Activated T-helper 17 cell treated with anti-CD3 and anti-CD28 coated beads, Interleukin-2, amount 50 U/mL, for 72 hours (primary cell): Measurements from ENCODE around the gene MYMX. TPM values are rescaled to one million over a fixed set of nuclear protein-coding genes. Genes with fewer than 3 reads are reported as not detected.

ENCODE experiments used
- ATAC-seq: fragments of 150-1000 bp; cut with Tn5 transposase; replicated peaks from 2 replicates; pipeline ENCODE4 v1.10.0; 2021; ENCODE audit warnings: mild to moderate bottlenecking, moderate library complexity
- H3K27ac Mint-ChIP-seq: one replicate; pipeline ENCODE4 v1.8.0; 2022; ENCODE audit warnings: mixed read lengths
- H3K27me3 Mint-ChIP-seq: one replicate; pipeline ENCODE4 v1.8.0; 2022; ENCODE audit warnings: mixed read lengths
- H3K36me3 Mint-ChIP-seq: one replicate; pipeline ENCODE4 v1.8.0; 2022; ENCODE audit warnings: low read depth, mild to moderate bottlenecking, mixed read lengths
- H3K4me1 Mint-ChIP-seq: one replicate; pipeline ENCODE4 v1.8.0; 2022; ENCODE audit warnings: mixed read lengths
- H3K4me3 Mint-ChIP-seq: one replicate; pipeline ENCODE4 v1.8.0; 2022; ENCODE audit warnings: mild to moderate bottlenecking, mixed read lengths
- H3K9me3 Mint-ChIP-seq: one replicate; pipeline ENCODE4 v1.8.0; 2022; ENCODE audit warnings: mixed read lengths
- total RNA-seq, 2 donors: library from RNA; stranded (reverse); gene quantifications; one replicate each; pipeline ENCODE4 v1.2.3, GENCODE V29; 2022

MYMX gene
- total RNA-seq, 2 donors from 2014 or later = not detected

- peak overlapping the region; percentile 92 for H3K4me3 Mint-ChIP-seq
- peaks cover 55% of the 10 kb centered on the region for H3K36me3 Mint-ChIP-seq
- peak; percentile 32 for ATAC-seq
- peaks cover 8% of the 10 kb centered on the region for H3K27me3 Mint-ChIP-seq
- peaks cover 25% of the 10 kb centered on the region for H3K4me1 Mint-ChIP-seq
- no peaks in the 10 kb centered on the region for H3K9me3 Mint-ChIP-seq
- H3K27ac Mint-ChIP-seq = peak overlapping the region; percentile 94
Observed at GRCh38 chr6:44264154-44265006, 47.7 kb downstream of the MYMX start.

GRCh38 chr6:44265007-44265721, 48.4 kb downstream of the MYMX start, which contains the start of gene NFKBIE:
NFKBIE (minus strand) TSS chr6:44265551; CDS start chr6:44265346, 205 bp downstream.
- ATAC-seq = peak; percentile 63
- Mint-ChIP-seq H3K9me3 (no peaks in the 10 kb centered on the region), H3K4me3 (peak within 1 kb of the TSS; percentile 92), H3K27ac (peak within 1 kb of the TSS; percentile 94), H3K36me3 (peaks cover 49% of the 10 kb centered on the region), H3K4me1 (peaks cover 25% of the 10 kb centered on the region), H3K27me3 (peaks cover 16% of the 10 kb centered on the region)

GRCh38 chr6:44265722-44266233, 49.1 kb downstream of the MYMX start:
- Mint-ChIP-seq H3K36me3 (peaks cover 43% of the 10 kb centered on the region), H3K27me3 (peaks cover 16% of the 10 kb centered on the region), H3K4me3 (peak overlapping the region; percentile 92), H3K4me1 (peaks cover 23% of the 10 kb centered on the region), H3K9me3 (no peaks in the 10 kb centered on the region), H3K27ac (peak overlapping the region; percentile 84)
- no peak for ATAC-seq

- no peaks in the 10 kb centered on the region for H3K9me3 Mint-ChIP-seq
- peaks cover 20% of the 10 kb centered on the region for H3K27me3 Mint-ChIP-seq
- H3K4me1 Mint-ChIP-seq = peaks cover 18% of the 10 kb centered on the region
- peak overlapping the region; percentile 92 for H3K4me3 Mint-ChIP-seq
- H3K36me3 Mint-ChIP-seq = peaks cover 37% of the 10 kb centered on the region
- peak; percentile 18 for ATAC-seq
- H3K27ac Mint-ChIP-seq = peak overlapping the region; percentile 84
Observed at GRCh38 chr6:44266347-44266746, 49.6 kb downstream of the MYMX start.

- ATAC-seq = no peak
- H3K27me3 Mint-ChIP-seq = peaks cover 27% of the 10 kb centered on the region
- no peak overlapping the region for H3K4me3 Mint-ChIP-seq
- H3K36me3 Mint-ChIP-seq = peaks cover 28% of the 10 kb centered on the region
- peaks cover 18% of the 10 kb centered on the region for H3K4me1 Mint-ChIP-seq
- peak overlapping the region; percentile 43 for H3K27ac Mint-ChIP-seq
- no peaks in the 10 kb centered on the region for H3K9me3 Mint-ChIP-seq
Observed at GRCh38 chr6:44267252-44267651, 50.5 kb downstream of the MYMX start.

Other genes with a start within 250 kb of the MYMX start
- gene MRPL14, start 89.5 kb upstream of the MYMX start, total RNA-seq = 10 to 100 TPM; 29.3 to 54.0 TPM
- 10 to 100 TPM; 12.1 to 21.4 TPM for gene TMEM63B, start 89.4 kb upstream of the MYMX start, total RNA-seq
- gene CAPN11, start 58.1 kb upstream of the MYMX start, total RNA-seq = 1 to 10 TPM in 1 of 2 donors, not detected in 1; 1.1 TPM
- gene SLC29A1, start 6.7 kb downstream of the MYMX start, total RNA-seq = 10 to 100 TPM; 40.8 to 80.8 TPM
- 1,000 to 10,000 TPM; 1,019 to 1,822 TPM for gene HSP90AB1, start 30.2 kb downstream of the MYMX start, total RNA-seq
- 10 to 100 TPM; 16.5 to 22.3 TPM for gene SLC35B2, start 40.6 kb downstream of the MYMX start, total RNA-seq
- 10 to 100 TPM; 20.5 to 26.9 TPM for gene NFKBIE, start 48.6 kb downstream of the MYMX start, total RNA-seq
- under 1 TPM; 0.05 to 0.19 TPM for gene TMEM151B, start 53.5 kb downstream of the MYMX start, total RNA-seq
- 10 to 100 TPM; 10.2 to 13.8 TPM for gene AARS2, start 96.4 kb downstream of the MYMX start, total RNA-seq
- not detected for gene SPATS1, start 125.7 kb downstream of the MYMX start, total RNA-seq
- gene CDC5L, start 170.8 kb downstream of the MYMX start, total RNA-seq = 10 to 100 TPM; 25.8 to 26.0 TPM